GM13977 (cell line): ENCODE data around the gene EIF4E3.

Source experiments
- DNase-seq: peaks from one replicate; pipeline ENCODE4 v3.0.0; 2012; ENCODE audit warnings: low spot score
- in situ Hi-C: fragments of 300-500 bp; cut with MboI; formaldehyde crosslinking; loops from one replicate; pipeline ENCODE4 v1.12.0; 2022; ENCODE audit warnings: low sequenced_read_pairs, low pct_unique_long_range_greater_than_20kb, mixed read lengths, inconsistent platforms; ENCODE audit not compliant: unreplicated experiment
- TF ChIP-seq, protein P1 (sequence below): IDR thresholded peaks from 2 replicates; pipeline ENCODE4 v1.5.1; 2012; ENCODE audit warnings: mild to moderate bottlenecking, control low read depth; ENCODE audit not compliant: insufficient read depth; ENCODE audit errors: extremely low read depth, missing control alignments

Gene EIF4E3

DNA sequence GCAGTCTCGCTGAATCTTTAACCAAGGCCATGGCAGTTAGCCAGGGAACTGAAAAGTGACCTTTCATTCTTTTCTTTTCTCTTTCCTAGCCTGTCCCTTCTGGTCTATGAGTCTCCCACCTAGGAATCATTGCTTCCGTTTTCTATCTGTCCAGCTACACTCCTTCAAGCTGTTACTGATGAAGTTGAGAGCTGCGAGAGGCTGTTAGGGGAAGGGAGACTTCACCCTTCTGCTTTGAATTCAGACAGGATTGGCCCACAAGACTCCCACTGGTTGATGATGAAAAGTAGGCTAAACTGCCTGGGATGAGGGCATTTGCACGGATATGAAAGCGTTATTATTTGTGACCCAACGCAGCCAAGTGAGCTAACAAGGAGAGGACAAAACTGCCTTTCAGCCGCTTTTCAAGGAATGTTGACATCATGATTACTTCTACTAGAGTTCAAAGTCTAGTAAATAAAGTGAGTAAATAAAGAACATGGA is 30.2 kb downstream of the EIF4E3 start:
- TF ChIP-seq, protein P1, sequence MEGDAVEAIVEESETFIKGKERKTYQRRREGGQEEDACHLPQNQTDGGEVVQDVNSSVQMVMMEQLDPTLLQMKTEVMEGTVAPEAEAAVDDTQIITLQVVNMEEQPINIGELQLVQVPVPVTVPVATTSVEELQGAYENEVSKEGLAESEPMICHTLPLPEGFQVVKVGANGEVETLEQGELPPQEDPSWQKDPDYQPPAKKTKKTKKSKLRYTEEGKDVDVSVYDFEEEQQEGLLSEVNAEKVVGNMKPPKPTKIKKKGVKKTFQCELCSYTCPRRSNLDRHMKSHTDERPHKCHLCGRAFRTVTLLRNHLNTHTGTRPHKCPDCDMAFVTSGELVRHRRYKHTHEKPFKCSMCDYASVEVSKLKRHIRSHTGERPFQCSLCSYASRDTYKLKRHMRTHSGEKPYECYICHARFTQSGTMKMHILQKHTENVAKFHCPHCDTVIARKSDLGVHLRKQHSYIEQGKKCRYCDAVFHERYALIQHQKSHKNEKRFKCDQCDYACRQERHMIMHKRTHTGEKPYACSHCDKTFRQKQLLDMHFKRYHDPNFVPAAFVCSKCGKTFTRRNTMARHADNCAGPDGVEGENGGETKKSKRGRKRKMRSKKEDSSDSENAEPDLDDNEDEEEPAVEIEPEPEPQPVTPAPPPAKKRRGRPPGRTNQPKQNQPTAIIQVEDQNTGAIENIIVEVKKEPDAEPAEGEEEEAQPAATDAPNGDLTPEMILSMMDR: no peak
- no peak for DNase-seq
- in situ Hi-C loops: no loop called here

- DNase-seq: no peak
- in situ Hi-C loops: no loop called here
- TF ChIP-seq, protein P1: no peak
These were observed 30.7 kb downstream of the EIF4E3 start for GRCh38 chr3:71694358-71694999.

GRCh38 chr3:71693641-71694040 is 31.6 kb downstream of the EIF4E3 start:
- TF ChIP-seq, protein P1: no peak
- DNase-seq: no peak
- in situ Hi-C loops: no loop called here

- in situ Hi-C loops: no loop called here
- DNase-seq: no peak
- TF ChIP-seq, protein P1: no peak
These were observed 33.1 kb downstream of the EIF4E3 start for GRCh38 chr3:71692139-71692538.

- in situ Hi-C loops: no loop called here
- no peak for DNase-seq
These were observed 34.8 kb downstream of the EIF4E3 start for GRCh38 chr3:71690341-71690841.

DNA sequence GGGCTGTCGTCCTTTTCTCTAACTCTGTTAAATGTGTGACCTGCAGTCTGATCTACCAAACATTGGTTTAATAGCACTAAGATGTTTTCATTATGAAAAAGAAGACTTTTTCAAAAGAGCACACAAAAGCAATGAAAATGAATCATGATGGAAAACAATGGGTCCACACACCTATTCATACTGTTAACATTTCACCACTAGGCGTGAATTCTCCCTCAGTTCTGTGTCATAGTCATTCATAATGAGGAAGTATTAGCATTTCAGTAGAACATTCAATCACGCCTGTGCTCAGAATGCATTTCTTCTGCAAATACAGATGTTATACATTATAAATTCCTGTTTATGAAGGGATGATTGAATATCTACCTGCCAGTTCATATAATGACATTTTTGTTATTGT is 35.9 kb downstream of the EIF4E3 start:
- in situ Hi-C loops: no loop called here
- DNase-seq: no peak
- TF ChIP-seq, protein P1: no peak

More at GRCh38 chr3:71690341-71690841, 34.8 kb downstream of the EIF4E3 start:
- TF ChIP-seq, protein P1: no peak
